ENCODE measurements around the gene ZMIZ1.

DNA sequence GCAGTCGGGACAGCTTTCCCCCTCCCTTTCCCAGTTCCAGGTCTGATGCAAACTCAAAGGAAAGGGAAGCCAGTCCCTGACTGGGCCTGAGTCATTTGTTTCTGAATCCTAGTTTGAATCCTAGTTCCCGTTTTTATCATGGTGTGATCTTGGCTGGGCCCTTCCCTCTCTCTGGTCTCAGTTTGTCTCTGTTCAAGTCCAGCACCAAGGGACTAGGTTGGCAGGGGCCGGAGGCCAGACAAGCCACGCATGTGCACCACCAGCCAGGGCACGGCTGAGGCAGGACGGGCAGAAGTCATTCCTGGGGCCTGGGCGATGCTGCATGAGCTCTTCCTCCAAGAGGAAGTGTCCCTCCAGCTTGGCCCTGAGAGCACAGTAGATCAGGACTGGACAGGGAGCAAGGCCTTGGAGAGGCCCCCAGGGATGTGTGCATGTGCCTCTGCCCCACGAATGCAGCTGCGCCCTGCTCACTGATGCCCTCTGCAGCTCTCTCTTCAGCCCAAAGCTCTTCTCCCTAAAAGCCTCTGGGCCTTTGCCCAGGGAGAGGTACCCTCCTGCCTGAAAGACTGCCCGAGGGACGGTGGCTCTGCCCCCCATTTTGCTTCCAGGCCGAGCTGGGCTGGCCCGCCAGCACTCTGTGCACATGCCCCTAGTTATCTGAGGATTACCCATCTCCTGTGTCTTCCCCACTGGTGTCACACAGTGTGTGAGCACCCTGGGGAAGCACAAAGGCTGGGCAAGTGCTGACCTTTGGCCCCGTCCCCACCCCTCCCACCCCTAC is 86.7 kb downstream of the ZMIZ1 start:
- no peak for TF ChIP-seq POLR2A (IDR thresholded peaks at IDR 0.05)
- TF ChIP-seq, protein P1, sequence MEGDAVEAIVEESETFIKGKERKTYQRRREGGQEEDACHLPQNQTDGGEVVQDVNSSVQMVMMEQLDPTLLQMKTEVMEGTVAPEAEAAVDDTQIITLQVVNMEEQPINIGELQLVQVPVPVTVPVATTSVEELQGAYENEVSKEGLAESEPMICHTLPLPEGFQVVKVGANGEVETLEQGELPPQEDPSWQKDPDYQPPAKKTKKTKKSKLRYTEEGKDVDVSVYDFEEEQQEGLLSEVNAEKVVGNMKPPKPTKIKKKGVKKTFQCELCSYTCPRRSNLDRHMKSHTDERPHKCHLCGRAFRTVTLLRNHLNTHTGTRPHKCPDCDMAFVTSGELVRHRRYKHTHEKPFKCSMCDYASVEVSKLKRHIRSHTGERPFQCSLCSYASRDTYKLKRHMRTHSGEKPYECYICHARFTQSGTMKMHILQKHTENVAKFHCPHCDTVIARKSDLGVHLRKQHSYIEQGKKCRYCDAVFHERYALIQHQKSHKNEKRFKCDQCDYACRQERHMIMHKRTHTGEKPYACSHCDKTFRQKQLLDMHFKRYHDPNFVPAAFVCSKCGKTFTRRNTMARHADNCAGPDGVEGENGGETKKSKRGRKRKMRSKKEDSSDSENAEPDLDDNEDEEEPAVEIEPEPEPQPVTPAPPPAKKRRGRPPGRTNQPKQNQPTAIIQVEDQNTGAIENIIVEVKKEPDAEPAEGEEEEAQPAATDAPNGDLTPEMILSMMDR (IDR thresholded peaks at IDR 0.05) = no peak

All from lower leg skin (tissue), 3 donors.